Loucy (cell line): ENCODE results near the gene RAB11FIP3.

Experiments used
- H2AFZ ChIP-seq: fragments of 200-600 bp; sonication (generic); 2 replicates; pipeline ENCODE4 v1.6.0; 2016; ENCODE audit warnings: antibody characterized with exemption, mild to moderate bottlenecking, low read length, moderate library complexity
- H3F3A ChIP-seq: fragments of 200-600 bp; 2 replicates; pipeline ENCODE4 v1.6.0; 2016; ENCODE audit warnings: antibody characterized with exemption, low read depth, mild to moderate bottlenecking
- H3K27me3 ChIP-seq: fragments of 200-600 bp; sonication (generic); 2 replicates; pipeline ENCODE4 v1.6.1; 2014; ENCODE audit warnings: low read length, mild to moderate bottlenecking; ENCODE audit not compliant: insufficient read depth, poor library complexity, severe bottlenecking
- H3K36me3 ChIP-seq: fragments of 200-600 bp; sonication (generic); 2 replicates; pipeline ENCODE4 v1.6.1; 2016; ENCODE audit warnings: low read length; ENCODE audit not compliant: insufficient read depth
- H3K4me1 ChIP-seq: fragments of 200-600 bp; sonication (generic); 2 replicates; pipeline ENCODE4 v1.5.1; 2014; ENCODE audit warnings: low read length, mild to moderate bottlenecking; ENCODE audit not compliant: insufficient read depth, poor library complexity, severe bottlenecking
- H3K4me2 ChIP-seq: fragments of 200-600 bp; sonication (generic); 2 replicates; pipeline ENCODE4 v1.6.0; 2014; ENCODE audit warnings: antibody characterized with exemption, low read length, low read depth, mild to moderate bottlenecking; ENCODE audit not compliant: poor library complexity, severe bottlenecking
- H3K4me3 ChIP-seq: fragments of 200-600 bp; sonication (generic); 2 replicates; pipeline ENCODE4 v1.5.1; 2014; ENCODE audit warnings: low read length, mild to moderate bottlenecking, mixed read lengths; ENCODE audit not compliant: poor library complexity, severe bottlenecking
- H3K79me2 ChIP-seq: fragments of 200-600 bp; sonication (generic); 2 replicates; pipeline ENCODE4 v1.6.1; 2014; ENCODE audit warnings: low read length; ENCODE audit not compliant: insufficient read depth
- H3K9ac ChIP-seq: fragments of 200-600 bp; sonication (generic); 2 replicates; pipeline ENCODE4 v1.6.0; 2014; ENCODE audit warnings: mild to moderate bottlenecking, low read depth, low read length, moderate library complexity; ENCODE audit not compliant: poor library complexity, severe bottlenecking
- H3K9me2 ChIP-seq: fragments of 200-600 bp; sonication (generic); replicated peaks from 2 replicates; pipeline ENCODE4 v1.6.1; 2016; ENCODE audit warnings: low read depth, low read length, mixed read lengths
- H3K9me3 ChIP-seq: fragments of 200-600 bp; sonication (generic); 2 replicates; pipeline ENCODE4 v1.6.1; 2014; ENCODE audit warnings: mild to moderate bottlenecking, antibody characterized with exemption, low read length, low read depth; ENCODE audit not compliant: insufficient read depth
- H4K20me1 ChIP-seq: fragments of 200-600 bp; sonication (generic); 2 replicates; pipeline ENCODE4 v1.6.0; 2014; ENCODE audit warnings: antibody characterized with exemption, low read length, mild to moderate bottlenecking; ENCODE audit not compliant: insufficient read depth, poor library complexity, severe bottlenecking
- EZH2phosphoT487 ChIP-seq: fragments of 200-600 bp; IDR thresholded peaks from 2 replicates; pipeline ENCODE4 v1.6.1; 2018; ENCODE audit warnings: antibody characterized with exemption, mild to moderate bottlenecking, moderate library complexity, borderline replicate concordance
- TF ChIP-seq, protein P1 (sequence below): fragments of 200-600 bp; sonication (generic); conservative IDR thresholded peaks from 2 replicates; pipeline ENCODE4 v1.5.1; 2014; ENCODE audit warnings: mild to moderate bottlenecking, antibody characterized with exemption, low read length

The RAB11FIP3 gene

GRCh38 chr16:515939-516226 lies 90.4 kb downstream of the RAB11FIP3 start:
- H3K4me2 ChIP-seq = no peak overlapping the region
- no peaks in the 10 kb centered on the region for H3F3A ChIP-seq
- no peaks in the 10 kb centered on the region for H3K9me3 ChIP-seq
- no peaks in the 10 kb centered on the region for H3K36me3 ChIP-seq
- H3K79me2 ChIP-seq = no peaks in the 10 kb centered on the region
- no peak overlapping the region for H3K4me3 ChIP-seq
- H3K27me3 ChIP-seq = no peaks in the 10 kb centered on the region
- no peak overlapping the region for H3K9ac ChIP-seq
- H4K20me1 ChIP-seq = no peaks in the 10 kb centered on the region
- H3K9me2 ChIP-seq = no peaks in the 10 kb centered on the region
- H2AFZ ChIP-seq = no peak overlapping the region
- TF ChIP-seq EZH2phosphoT487 = no peak
- TF ChIP-seq, protein P1, sequence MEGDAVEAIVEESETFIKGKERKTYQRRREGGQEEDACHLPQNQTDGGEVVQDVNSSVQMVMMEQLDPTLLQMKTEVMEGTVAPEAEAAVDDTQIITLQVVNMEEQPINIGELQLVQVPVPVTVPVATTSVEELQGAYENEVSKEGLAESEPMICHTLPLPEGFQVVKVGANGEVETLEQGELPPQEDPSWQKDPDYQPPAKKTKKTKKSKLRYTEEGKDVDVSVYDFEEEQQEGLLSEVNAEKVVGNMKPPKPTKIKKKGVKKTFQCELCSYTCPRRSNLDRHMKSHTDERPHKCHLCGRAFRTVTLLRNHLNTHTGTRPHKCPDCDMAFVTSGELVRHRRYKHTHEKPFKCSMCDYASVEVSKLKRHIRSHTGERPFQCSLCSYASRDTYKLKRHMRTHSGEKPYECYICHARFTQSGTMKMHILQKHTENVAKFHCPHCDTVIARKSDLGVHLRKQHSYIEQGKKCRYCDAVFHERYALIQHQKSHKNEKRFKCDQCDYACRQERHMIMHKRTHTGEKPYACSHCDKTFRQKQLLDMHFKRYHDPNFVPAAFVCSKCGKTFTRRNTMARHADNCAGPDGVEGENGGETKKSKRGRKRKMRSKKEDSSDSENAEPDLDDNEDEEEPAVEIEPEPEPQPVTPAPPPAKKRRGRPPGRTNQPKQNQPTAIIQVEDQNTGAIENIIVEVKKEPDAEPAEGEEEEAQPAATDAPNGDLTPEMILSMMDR = no peak
- H3K4me1 ChIP-seq = no peaks in the 10 kb centered on the region

DNA sequence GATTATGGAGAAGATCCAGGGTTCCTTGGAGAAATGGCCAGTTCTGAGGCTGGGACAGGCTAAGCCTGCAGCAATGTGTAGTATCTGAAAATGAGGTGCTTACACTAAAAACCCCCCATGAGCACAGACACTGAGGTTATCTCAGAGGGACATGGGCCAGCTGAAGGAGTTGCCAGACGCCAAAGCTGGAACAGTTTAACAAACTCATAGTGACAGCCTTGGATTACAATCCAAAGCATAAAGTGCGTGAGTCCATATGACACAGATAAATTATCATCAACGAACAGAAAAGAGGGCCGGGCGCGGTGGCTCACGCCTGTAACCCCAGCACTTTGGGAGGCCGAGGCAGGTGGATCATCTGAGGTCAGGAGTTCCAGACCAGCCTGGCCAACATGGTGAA lies 90.9 kb downstream of the RAB11FIP3 start:
- no peak overlapping the region for H3K9ac ChIP-seq
- TF ChIP-seq, protein P1 = no peak
- TF ChIP-seq EZH2phosphoT487 = no peak
- H3K36me3 ChIP-seq = no peaks in the 10 kb centered on the region
- H4K20me1 ChIP-seq = no peaks in the 10 kb centered on the region
- H3K27me3 ChIP-seq = no peaks in the 10 kb centered on the region
- no peaks in the 10 kb centered on the region for H3K9me2 ChIP-seq
- H3K79me2 ChIP-seq = no peaks in the 10 kb centered on the region
- no peaks in the 10 kb centered on the region for H3K9me3 ChIP-seq
- no peak overlapping the region for H3K4me2 ChIP-seq
- H3K4me3 ChIP-seq = no peak overlapping the region
- H3K4me1 ChIP-seq = no peaks in the 10 kb centered on the region
- H3F3A ChIP-seq = no peaks in the 10 kb centered on the region
- H2AFZ ChIP-seq = no peak overlapping the region

- H3K4me3 ChIP-seq = no peak overlapping the region
- H4K20me1 ChIP-seq = no peaks in the 10 kb centered on the region
- no peak overlapping the region for H3K4me2 ChIP-seq
- H3K9me2 ChIP-seq = no peaks in the 10 kb centered on the region
- no peaks in the 10 kb centered on the region for H3K9me3 ChIP-seq
- H3K79me2 ChIP-seq = no peaks in the 10 kb centered on the region
- H3K36me3 ChIP-seq = no peaks in the 10 kb centered on the region
- H3F3A ChIP-seq = no peaks in the 10 kb centered on the region
- TF ChIP-seq EZH2phosphoT487 = no peak
- TF ChIP-seq, protein P1 = no peak
- H3K9ac ChIP-seq = no peak overlapping the region
- H2AFZ ChIP-seq = no peak overlapping the region
- H3K27me3 ChIP-seq = no peaks in the 10 kb centered on the region
- H3K4me1 ChIP-seq = no peaks in the 10 kb centered on the region
These were observed 93.4 kb downstream of the RAB11FIP3 start for GRCh38 chr16:518858-519257.
